ENCODE data around the gene CST6.
"Not testable (repeated sequence)": the region's sequence is repeated elsewhere in the genome, so short reads cannot be mapped to it uniquely, and the experiment has no call there.

CST6 gene

DNA sequence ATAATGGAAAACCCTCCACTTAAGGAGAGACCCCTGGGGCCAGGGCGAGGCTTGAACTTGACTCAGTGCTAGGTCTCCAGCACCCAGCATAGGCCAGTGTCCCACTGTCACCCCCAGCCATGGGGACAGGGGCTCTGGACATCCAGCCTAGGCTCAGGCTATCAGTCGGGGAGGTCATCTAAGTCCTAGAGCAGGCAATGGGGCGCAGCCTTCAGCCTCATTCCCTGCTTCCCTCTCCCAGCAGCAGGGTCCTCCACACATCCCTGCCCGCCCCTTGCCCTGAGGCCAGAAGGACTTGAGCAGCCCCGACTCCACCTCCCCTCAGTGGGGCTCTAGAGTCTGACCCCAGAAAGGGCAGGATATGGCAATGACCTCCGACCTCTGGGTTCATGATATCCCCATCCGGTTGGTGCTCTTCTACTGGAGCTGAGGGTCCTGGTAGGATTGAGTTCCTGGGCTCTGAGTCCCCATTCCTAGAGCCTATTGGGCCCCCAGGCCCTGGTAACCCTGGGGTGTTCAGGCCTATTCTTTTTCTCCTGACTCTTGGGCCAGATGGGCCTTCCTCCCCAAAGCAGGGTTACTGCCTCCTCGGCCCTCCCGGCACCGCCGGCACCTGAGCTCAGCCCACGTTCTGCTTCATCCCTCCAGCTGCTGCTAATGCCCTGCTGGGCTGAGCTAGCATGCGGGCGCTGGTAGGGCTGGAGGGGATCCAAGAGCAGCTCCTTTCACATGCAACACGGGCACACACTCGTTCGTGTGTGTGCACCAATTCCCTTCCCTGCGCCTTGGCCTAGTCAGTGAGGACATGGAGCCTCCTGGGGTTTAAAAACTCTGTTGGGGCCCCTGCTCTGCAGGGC is 4.4 kb downstream of the CST6 start:
- DNase-seq: no peak

DNA sequence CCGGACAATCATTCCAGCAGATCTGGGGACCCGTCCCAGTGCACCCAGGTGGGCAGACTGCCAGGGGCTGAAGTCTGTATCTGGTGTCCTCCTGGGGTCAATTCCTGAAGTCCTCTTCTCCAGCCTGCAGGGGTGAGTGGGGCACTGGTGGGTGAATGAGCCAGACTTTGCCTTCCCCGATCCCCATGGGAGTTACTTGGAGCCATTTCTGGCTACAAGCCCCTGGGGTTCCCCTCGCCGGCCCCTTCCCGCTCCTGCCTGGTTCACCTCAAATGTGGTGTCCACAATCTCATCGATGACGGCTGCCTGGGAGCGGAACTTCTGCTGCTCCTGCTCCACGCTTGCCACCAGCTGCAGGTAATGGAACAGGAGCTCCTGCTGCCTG is 5.0 kb downstream of the CST6 start:
- DNase-seq: no peak

DNA sequence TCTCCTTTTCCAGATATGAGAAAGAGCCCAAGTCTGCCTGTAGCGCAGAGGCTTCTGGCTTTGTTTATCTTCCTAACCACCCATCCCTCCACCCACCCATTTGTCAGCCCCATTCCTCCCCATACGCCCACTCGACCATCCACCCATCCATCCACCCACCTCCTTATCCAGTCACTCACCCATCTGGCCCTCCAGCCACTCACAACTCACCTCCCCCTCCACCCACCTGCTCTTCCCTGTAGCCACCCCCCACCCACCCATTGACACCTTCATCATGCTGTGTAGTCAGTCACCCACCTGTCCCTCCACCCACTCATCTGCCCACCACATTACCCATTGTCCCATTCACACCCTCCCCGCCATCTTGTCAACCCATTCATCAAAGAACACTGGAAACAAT is 5.5 kb downstream of the CST6 start:
- no peak for DNase-seq

DNA sequence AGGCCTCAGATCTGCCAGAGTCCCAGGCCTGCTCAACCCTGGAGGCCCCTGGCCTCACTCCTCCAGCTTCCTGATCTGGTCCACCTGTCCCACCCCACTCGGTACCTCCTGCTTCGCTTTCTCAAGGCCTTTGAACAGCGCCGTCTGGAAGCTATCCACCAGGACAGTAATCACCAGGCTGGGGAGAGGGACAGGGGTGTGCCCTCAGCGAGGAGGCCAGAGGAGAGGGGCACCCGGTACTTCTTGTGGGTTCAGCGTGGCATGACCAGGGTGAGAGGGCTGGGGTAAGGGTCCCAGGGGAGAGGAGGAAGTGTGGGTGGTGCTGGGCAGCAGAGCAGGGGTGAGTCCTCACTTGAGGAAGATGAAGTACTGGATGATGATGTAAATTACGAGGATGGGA is 8.4 kb downstream of the CST6 start:
- DNase-seq: no peak

DNA sequence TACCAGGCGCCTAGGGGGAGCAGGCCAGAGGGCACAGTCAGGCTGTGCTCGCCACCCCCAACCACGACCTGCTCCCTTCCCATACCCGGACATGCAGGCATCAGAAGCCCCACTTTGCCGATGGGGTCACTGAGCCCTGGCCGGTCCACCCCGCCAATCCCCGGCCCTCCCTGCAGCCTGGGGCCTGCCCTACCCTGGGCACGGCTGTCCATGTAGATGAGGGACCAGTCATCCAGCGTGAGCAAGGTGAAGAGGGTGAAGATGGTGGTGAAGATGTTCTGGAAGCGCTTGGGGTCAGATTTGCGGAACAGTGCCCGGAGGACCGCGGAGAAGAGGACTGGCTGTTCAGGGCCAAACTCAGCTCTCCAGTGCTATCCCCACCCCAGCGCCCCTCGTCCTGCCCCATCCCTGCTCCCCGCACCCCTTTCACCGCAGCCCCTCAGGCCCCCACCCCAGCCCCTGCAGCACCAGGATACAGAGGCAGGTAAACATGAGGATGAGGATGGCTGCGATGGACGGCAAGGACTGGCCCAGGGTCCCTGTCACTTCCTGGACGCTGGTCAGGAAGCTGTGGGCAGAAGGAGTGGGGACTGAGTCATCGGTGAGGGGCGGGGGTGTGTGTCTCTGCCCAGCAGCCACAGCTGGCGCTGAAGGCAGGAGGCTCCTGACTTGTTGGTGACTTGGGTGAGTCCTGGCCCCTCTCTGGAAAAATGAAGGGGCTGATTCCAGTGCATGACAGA is 9.0 kb downstream of the CST6 start:
- peak; percentile 63 for DNase-seq

DNA sequence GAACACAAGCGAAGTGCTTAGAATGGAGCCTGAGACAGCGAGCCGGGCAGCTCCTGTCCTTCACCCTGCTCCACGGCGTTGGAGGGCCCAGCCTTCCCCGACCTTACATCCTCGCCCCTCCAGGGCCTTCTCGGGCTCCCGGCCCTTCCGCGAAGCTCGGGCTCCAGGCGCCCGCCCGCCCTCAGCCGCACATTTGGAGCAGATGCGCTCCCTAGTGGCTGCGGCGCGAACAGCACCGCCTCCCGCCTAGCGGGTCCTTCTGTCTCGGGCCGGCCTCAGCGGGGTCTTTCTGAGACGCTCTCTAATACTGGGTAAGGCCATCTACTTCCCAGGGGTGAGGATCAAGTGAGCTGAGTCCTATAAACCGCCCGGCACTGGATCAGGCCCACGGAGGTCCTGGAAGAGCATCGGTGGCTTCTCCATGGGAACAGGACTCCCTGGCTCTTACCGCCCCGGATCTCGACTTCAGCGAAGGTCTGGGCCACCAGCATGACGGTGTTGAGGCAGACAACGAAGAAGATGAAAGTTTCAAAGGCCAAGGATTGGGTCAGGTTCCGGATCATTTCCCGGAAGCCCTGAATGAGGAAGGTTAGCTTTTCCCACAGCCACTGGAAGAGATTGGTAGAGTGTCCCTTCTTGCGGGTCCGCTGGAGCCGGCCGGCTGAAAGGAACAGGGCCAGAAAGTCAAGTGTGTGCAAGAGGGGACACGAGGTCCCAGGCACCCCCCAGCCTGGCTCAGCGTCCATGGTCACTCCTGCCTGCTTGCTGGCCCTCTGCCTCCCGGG is 10.8 kb downstream of the CST6 start:
- peak; percentile 55 for DNase-seq

DNA sequence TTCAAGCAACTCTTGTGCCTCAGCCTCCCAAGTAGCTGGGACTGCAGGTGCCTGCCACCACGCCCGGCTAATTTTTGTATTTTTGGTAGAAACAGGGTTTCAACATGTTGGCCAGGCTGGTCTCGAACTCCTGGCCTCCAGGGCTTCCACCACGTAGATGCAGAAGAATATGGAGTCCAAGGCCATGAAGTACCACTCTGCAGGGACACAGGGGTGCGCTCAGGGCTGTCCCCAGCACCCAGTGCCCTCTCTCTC is 11.3 kb downstream of the CST6 start:
- DNase-seq: not testable (repeated sequence)

DNA sequence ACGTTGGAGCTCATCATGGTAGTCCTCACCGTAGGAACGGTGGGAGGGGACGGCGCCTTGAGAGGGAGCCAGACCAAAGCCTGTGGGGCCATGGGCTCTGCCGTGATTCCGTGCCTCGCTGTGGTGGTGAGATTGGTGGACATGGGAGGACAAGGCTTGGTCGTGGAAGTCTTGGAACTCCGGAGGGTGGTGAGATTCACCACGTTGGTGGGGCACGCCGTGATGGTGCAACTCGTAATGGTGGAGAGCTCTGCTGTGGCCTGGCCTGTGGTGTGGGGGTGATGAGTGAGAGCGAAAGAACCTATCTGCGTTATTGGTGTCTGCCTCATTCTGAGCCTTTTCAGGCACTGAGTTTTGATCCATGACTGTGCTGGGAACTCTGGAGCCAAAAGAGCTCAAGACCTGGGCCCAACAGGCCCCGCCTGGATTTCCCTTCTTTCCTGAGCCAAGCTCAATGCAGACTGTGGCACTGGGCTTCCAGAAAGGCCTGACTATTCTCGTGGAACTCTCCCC is 14.3 kb downstream of the CST6 start, which contains the start of gene CATSPER1:
Gene CATSPER1, minus strand, starts transcription at position 463 of the 513 bp plus-strand sequence. Its CDS starts 100 bp downstream, at position 363.
- no peak for DNase-seq

DNA sequence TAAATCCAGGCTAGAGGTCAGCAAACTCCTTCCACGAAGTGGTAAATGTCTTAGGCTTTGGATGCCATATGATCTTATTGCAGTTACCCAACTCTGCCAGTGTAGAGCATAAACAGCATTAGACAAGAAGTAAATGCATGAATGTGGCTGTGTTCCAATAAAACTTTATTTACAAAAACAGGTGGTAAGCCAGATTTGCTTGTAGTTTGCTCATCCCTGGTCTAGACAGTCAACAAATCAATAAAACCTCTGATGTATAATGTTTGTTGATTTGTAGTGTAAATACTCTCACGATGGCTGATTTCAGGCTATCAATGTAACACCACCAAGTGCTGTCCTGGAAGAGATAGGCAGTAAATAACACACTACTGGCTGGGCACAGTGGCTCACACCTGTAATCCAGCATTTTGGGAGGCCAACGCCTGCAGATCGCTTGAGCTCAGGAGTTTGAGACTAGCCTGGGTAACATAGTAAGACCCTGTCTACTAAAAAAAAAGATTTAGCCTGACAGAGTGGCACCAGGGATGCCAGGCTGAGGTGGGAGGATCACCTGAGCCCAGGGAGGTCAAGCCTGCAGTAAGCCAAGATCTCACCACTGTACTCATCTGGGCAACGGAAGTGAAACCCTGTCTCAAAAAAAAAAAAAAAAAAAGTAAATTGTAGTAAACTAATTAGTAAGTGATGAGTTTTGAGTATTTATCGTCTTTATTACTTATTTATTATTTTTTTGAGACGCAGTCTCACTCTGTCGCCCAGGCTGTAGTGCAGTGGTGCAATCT is 21.3 kb downstream of the CST6 start:
- DNase-seq: no peak

DNA sequence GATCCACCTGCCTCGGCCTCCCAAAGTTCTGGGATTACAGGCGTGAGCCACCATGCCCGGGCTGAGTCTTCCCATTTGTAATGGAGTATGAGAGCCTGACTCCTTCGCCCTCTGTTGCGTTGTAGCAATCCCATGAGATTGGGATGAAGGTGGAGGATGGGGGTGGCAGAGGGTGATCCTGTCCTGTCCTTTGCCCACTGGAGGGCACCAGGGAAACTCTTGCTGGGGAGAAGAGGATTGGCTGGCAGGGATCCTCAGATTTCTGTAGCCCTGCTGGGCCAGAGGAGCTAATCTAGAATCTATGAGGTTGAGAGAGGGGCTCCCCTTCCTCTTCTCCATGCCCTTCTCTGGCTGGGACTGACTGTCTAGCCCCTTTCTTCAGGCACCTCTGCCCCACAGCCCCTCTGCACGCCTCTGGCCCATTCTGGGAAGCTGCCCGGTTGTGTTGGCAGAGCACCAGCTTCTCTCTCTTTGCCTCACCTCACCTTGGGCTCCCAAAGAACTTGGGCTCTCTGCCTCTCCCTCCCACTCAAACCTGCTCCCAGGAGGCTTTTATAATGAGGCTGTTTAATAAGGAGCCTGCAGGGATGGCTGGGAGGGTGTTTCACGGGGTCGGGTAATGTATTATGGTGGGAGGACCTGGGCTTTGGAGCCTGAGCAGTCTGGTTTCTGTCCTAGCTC is 24.0 kb downstream of the CST6 start:
- DNase-seq: no peak

DNA sequence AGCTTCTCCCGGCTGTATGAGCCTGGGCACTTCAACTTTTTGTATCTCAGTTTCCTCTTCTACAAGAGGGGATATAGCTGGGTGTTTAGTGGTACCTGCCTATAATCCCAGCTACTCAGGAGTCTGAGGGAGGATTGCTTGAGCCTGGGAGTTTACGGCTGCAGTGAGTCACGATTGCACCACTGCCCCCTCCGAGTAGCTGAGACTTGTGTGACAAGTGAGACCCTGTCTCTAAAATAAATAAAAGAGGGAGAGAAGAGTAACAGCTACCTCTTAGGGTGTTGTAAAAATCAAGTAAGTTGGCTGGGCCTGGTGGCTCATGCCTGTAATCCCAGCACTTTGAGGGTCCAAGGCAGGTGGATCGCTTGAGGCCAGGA is 24.5 kb downstream of the CST6 start:
- no peak for DNase-seq

DNA sequence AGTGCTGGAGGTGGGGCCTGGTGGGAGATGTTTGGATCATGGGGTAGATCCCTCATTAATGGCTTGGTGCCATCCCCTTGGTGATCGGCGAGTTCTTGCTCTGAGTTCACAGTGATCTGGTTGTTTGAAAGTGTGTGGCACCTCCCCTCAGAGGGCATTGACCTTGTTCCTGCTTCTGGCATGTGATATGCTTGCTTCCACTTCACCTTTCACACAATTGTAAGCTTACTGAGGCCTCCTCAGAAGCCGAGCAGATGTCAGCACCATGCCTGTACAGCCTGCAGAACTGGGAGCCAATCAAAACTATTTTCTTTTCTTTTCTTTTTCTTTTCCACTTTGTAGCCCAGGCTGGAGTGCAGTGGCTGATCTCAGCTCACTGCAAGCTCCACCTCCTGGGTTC is 25.5 kb downstream of the CST6 start:
- DNase-seq: no peak

DNA sequence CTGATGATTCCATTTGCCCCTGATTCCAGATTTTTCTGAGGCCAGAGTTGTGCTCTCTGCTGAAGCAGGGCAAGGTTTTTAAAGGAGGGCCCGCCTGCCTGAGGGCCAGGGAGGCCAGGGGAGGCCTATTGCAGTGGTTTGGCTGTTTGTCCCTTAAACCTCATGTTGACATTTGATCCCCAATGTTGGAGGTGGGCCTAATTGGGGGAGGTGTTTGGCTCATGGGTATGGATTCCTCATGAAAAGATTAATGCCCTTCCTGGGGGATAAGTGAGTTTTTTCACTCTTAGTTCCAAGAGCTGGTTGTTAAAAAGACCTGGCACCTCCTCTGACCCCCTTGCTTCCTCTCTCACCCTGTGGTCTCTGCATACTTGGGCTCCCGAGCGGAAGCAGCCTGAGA is 28.0 kb downstream of the CST6 start:
- DNase-seq: no peak

DNA sequence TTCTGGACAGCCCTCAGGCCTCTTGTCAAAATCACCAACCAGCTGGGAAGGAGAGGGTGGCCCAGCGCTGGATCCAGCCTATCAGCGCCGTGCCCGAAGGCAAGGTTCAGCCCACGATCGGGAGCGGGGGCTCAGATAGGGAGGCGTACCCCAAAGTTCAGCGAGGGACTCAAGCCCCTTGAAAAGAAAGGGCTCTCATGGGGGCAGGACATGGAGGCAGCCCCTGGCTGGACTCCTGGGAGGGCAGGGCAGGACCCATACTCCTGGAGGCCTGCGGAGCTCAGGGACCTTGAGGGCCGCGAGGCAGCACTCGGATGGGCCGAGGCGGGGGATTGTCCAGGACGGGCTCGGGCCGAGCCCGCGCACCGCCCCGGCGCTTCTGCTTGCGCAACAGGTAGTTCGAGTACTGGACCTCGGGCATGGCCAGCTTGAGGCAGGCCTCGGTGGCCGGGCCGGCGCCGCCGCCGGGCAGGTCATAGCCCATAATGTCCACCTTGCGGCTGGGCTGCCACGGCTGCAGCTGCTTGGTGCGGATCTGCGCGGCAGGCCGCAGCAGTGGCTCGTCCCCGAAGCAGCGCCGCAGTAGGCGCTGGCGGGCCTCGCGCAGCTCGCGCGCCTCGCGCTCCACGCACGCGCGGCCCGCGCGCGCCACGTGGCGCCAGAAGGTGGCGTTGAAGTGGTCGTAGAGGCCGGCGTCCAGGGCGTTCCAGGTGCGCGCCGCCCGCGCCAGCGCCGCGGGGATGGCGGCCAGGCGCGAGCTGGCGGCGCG is 30.6 kb downstream of the CST6 start:
- no peak for DNase-seq

DNA sequence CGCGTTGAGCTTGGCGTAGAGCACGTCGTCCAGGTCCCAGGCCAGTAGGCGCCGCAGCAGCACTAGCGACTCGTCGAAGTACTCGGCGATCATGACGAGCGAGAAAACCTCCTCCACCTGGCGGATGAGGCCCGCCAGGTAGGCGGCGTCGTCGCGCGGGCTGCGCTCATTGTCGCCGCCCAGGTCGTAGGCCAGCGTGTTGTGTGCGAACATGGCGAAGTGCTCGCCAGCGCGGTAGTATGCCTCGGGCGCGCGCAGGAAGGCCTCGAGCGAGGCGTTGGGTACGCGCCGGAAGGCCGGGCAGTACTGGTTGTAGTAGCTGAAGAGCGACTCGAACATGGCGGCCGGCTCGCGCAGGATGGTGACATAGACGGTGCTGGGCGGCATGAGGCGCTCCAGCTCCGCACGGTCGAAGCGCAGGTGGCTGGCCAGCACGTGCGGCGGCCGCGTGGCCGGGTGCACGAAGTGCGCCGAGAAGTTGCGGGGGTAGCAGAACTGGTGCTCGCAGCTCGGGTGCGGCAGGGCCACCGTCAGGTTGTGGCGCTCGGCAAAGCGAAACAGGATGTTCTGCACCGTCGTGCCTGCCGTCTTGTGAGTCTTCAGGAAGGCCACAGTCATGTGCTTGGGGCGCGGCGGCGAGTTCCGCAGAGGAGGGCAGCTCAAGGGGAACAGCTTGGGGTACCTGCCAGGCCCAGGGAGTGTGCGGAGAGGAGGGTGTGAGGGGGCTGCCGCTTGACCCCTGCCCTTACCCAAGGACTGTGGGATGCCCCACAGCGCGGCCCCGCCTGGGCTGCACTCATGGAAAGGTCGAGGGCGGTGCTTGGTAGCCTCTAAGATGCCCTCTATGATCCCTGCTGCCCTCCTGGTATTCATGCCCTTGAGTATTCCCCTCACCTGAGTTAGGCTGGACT is 31.4 kb downstream of the CST6 start:
- no peak for DNase-seq

DNA sequence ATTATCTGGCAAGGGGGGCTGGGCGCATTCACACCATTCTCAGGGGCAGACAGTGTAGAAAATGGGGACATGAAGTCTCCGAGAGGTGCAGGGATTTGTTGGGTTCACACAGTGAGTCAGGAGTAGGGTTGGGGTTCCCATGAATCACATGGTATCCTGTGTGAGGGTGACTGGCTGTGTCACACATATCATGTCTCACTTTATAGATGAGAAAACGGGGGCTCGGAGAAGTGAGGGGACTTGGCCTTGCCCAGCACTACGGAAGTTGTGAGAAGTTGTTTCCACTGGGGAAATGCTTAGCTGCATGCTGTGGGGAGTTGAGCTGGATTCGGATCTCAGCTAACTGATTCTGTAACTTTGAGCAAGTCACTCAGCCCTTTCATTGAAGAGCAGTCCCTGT is 32.9 kb downstream of the CST6 start:
- DNase-seq: no peak

DNA sequence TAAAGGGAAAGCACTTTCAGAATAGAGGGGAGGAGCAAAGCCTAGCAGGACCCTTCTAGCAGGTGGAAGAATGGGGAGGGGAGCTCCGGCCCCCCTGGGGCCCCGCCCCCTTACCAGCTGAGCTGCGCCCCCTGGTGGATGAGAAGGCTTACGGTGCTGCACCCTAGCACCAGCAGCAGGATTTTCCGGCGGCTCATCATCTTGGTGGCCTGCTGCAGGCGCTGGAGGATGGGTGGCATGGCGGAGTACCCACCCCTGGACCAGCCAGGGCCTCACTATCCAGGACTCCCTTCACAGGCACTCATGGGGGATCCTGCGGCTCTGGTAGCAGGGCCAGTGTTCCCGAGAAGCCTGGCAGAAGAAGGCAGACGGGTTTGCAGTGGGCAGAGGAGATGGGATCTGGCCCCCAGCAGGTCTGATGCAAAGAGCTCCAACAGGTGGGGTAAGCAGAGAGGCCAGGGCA is 33.4 kb downstream of the CST6 start:
- DNase-seq: peak; percentile 68

DNA sequence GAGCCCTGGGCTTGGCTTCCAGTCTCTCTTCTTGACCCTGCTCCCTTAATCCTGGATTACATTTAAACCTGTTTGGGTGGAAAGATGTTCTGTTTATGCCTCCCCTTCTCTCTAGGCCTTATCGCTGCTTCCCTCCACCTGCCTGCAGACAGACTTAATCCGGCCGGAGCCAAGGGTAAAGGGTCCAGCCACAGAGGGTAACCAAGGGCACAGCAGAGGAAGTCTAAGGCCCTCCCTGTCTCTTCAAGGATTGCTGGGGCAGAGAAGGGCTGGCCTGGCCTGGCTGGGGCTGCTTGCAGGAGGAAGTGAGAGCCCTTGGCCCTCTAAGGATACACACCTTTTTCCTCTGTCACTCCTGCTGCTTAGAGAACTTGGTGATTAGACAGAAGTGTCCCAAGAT is 35.1 kb downstream of the CST6 start:
- DNase-seq: no peak

DNA sequence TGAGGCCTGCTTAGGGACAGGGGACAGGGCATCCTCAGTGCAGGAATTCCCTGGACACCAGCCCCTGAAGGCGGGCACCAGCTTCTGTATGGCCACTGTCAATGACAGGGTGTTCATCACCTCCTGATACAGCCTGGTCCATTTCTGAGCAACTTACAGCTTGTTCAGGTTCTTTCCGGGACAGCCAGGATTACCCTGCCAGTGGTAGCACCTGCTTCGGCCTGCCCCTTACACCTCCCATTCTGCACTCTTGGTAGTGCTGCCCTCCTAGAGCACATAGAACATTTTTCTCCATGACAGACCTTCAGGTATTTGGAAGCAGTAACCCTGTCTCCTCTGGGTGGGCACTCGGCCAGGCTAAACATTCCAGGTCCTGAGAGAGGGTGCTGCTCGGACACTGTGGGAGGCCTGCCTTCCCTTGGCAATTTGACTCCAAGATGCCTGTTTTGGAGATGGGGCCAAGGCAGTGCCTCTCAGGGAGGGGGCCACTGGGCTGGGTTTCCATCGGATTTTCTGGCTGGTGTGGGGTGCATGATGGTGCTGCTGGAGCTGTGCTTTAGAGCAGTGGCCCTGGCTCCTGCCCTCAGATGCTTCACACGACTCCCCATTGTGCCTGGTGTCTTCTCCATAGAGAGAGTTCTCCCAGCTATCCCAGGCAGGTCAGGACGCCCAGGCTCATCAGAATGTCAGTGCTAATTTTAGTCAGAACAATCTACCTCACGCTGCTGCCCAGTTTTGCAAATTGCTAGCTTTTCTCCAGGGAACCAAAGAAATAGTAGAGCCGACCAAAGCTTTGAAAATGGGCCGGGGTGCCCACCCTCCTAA is 35.9 kb downstream of the CST6 start:
- DNase-seq: no peak

All from fibroblast of skin of right biceps (primary cell).